Vagina (tissue), 2 donors: ENCODE data around the gene KDM4B.

Experiments used
- CTCF ChIP-seq, 3 experiments: fragments of 450-650 bp in 2 of 3; fragments of 200-600 bp in 1 of 3; sonication (generic) in 1 of 3; IDR thresholded peaks; one replicate each; pipeline ENCODE4 v1.5.1; 2017 to 2019; ENCODE audit warnings: antibody characterized with exemption in 3 of 3, mild to moderate bottlenecking in 2 of 3, moderate library complexity in 2 of 3
- POLR2A ChIP-seq, 2 donors: fragments of 450-650 bp; IDR thresholded peaks; one replicate each; pipeline ENCODE4 v1.6.1; 2017; ENCODE audit warnings: antibody characterized with exemption in 2 of 2, mild to moderate bottlenecking in 2 of 2, moderate library complexity in 2 of 2
- POLR2AphosphoS5 ChIP-seq, 2 donors: sonication (generic); formaldehyde crosslinking; IDR thresholded peaks; one replicate each; pipeline ENCODE4 v1.9.0; 2017; ENCODE audit warnings: antibody characterized with exemption in 2 of 2, mild to moderate bottlenecking in 2 of 2, low read depth in 1 of 2; ENCODE audit not compliant: insufficient read depth in 1 of 2

GRCh38 chr19:5057860-5058259 lies 88.9 kb downstream of the KDM4B start:
- no peak for TF ChIP-seq CTCF (IDR thresholded peaks at IDR 0.05)
- no peak for TF ChIP-seq POLR2A (IDR thresholded peaks at IDR 0.05)
- no peak for TF ChIP-seq POLR2AphosphoS5 (IDR thresholded peaks at IDR 0.05; ENCODE audit: insufficient read depth in 1 of 2, low read depth in 1 of 2)
